LNCaP clone FGC (cell line): ENCODE results near the gene THAP6.
A peak's percentile ranks its signal among the peaks of the same experiment; 100 is the strongest.

Experiments used
- DNase-seq: peaks from one replicate; pipeline ENCODE4 v3.0.0-alpha.2; 2011; ENCODE audit warnings: low read depth
- H3K4me3 ChIP-seq: 2 replicates; pipeline ENCODE4 v1.5.1; 2011; ENCODE audit warnings: mild to moderate bottlenecking, low read depth, low read length, control low read depth
- TF ChIP-seq, protein P1 (sequence below): IDR thresholded peaks from 2 replicates; pipeline ENCODE4 v1.5.1; 2012; ENCODE audit warnings: mild to moderate bottlenecking; ENCODE audit not compliant: control insufficient read depth, insufficient read depth; ENCODE audit errors: extremely low read depth

The THAP6 gene

DNA sequence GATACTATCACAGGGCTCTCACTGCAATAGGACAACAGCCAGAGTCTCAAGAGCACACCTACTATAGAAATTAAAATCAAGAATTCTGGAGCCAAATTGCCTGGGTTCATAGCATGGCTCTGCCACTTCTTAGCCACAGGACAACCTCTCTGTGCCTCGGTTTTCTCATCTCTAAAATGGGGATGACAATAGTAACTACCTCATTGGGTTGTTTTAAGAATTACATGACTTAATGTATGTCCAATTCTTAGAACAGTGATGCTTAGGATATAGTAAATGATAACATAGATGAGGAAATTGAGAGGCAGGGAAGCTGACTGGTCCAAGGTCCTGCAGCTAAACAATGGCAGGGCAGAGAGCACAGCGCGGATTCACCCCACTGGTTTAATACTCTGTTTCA is 30.6 kb downstream of the THAP6 start:
- no peak overlapping the region for H3K4me3 ChIP-seq
- no peak for DNase-seq
- TF ChIP-seq, protein P1, sequence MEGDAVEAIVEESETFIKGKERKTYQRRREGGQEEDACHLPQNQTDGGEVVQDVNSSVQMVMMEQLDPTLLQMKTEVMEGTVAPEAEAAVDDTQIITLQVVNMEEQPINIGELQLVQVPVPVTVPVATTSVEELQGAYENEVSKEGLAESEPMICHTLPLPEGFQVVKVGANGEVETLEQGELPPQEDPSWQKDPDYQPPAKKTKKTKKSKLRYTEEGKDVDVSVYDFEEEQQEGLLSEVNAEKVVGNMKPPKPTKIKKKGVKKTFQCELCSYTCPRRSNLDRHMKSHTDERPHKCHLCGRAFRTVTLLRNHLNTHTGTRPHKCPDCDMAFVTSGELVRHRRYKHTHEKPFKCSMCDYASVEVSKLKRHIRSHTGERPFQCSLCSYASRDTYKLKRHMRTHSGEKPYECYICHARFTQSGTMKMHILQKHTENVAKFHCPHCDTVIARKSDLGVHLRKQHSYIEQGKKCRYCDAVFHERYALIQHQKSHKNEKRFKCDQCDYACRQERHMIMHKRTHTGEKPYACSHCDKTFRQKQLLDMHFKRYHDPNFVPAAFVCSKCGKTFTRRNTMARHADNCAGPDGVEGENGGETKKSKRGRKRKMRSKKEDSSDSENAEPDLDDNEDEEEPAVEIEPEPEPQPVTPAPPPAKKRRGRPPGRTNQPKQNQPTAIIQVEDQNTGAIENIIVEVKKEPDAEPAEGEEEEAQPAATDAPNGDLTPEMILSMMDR = no peak

DNA sequence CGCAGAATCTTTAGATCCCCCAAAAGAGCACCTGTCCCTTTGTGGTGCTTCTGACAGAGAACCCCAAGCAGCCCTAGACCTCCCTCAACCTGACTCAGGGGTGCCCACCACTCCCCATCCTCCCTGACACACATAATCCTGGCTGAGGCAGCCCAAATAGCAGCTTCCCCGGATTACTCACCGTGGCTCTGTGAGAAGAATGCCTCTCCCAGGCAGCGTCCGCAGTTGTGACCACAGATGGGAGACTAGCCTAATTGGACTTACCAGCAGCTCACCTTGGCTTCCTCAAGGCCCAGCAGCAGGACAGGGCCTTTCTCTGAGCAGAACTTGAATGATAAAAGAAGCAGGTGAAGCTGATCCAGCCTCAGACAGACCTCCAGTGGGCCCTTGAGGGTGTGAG is 31.3 kb downstream of the THAP6 start:
- TF ChIP-seq, protein P1 = no peak
- DNase-seq = no peak
- H3K4me3 ChIP-seq = no peak overlapping the region

DNA sequence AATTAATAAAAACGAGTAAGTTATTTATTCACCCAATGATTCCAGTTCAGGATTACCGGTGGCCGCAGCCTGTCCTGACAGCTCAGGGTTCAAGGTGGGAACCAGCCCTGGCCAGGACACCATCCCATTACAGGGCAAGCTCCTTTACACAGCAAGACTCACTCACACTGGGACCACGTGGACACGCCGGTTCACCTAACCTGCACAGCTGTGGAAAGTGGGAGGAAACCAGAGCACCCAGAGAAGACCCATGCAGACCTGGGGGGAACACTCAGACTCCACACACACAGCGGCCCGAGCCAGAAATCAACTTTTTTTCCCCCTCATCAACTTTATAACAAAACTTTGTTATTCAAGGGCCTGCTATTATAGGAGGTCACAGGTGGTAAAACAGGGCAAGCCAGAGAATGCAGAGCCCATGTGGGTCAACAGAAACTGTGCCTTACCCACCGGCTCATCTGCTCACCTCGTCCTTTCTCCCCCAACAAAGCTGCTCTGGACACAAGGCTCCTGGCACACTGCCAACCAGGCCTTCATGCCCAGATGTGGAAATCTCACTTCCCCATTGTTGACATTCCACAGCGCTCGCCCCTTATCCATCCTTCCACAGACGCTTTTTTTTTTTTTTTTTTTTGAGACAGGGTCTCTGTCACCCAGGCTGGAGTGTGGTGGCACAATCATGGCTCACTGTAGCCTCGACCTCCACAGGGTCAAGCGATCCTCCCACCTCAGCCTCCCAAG is 33.5 kb downstream of the THAP6 start:
- no peak for DNase-seq
- TF ChIP-seq, protein P1 = no peak
- H3K4me3 ChIP-seq = no peak overlapping the region

DNA sequence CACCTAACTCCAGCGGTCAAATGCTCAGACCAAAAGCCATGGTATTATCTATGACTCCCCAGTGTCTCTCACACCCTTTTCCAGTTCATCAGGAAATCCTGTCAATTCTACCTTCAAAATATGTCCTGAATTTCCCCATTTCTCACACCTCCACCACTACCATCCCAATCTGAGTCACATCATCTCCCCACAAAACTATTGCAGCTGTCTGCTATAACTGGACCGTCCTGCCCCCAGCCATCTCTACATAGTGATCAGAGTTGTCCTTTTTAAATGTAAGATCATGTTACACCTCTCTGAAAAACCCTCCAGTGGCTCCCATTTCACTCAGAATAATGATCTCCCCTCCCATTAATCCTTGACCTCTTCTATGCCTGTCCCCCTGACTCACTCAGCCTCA is 34.7 kb downstream of the THAP6 start:
- TF ChIP-seq, protein P1 = no peak
- no peak overlapping the region for H3K4me3 ChIP-seq
- DNase-seq = no peak

DNA sequence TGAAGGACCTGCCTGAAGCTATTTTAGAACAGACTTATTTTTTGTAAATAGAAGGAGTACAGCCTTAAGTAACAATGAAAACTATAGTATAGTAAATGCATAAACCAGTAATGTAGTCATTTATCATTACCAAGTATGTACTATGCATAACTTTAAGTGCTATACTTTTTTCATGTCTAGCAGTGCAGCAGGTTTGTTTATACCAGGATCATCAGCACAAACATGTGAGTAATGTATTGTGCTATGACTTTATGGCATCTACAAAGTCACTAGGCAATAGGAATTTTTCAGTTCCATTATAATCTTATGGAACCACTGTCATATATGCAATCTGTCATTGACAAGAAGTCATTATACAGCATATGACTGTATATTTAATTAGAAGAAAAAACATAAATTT is 38.2 kb downstream of the THAP6 start:
- no peak for DNase-seq
- no peak overlapping the region for H3K4me3 ChIP-seq
- TF ChIP-seq, protein P1 = no peak

DNA sequence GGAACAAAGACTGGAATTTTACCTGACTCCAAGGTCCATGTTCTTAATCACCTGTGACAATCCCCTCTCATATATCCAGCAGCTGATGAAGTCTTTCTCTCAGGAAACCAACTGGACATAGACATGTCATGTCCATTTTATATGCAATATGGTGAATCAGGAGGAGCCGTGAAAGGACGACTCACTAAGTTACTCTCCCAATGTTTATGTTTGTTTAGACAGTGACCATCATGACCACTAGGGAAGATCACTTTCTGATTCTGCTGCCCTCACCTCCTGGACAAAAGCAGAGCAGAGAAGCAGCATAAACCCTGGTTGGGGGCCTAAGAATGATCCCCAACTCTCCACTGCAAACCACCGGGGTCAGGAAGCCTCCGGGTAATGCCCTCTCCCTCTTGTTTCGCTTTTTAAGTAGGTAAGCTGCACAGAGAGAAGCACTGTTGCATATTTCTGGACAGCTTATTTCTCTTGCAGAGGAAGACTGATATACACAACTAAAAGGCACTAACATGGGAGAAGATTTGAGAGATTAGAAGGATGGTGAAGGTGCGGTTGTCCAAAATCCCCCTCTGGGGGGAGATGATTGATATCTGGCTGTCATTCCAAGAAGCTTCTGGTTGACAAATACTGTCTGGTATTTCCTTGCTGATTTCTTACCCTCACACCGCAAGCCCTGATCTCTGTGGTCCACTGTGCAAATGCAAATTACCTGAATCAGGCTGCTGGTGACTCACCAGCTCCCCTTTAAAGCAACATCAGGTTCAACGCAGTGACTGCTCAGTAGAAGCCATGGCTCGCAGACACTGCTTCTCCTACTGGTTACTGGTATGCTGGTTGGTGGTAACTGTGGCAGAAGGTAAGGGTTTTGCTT is 41.3 kb downstream of the THAP6 start, which contains the start of gene ODAPH:
Gene ODAPH, plus strand, starts transcription at position 773 of the 871 bp plus-strand sequence. Its CDS starts 17 bp downstream, at position 790.
- TF ChIP-seq, protein P1 = peak; percentile 22; the same call in 1 of the 2 replicates
- H3K4me3 ChIP-seq = no peak within 1 kb of the TSS
- DNase-seq = no peak
